Esophagus muscularis mucosa (tissue), 3 donors: ENCODE measurements around the gene COQ10B.

Experiments used
- POLR2A ChIP-seq: fragments of 450-650 bp; IDR thresholded peaks from one replicate; pipeline ENCODE4 v1.6.1; 2017; ENCODE audit warnings: antibody characterized with exemption, moderate library complexity, mild to moderate bottlenecking, low read depth
- POLR2AphosphoS5 ChIP-seq, 2 donors: sonication (generic); formaldehyde crosslinking; IDR thresholded peaks; one replicate each; pipeline ENCODE4 v1.6.1; 2017; ENCODE audit warnings: antibody characterized with exemption in 2 of 2
- TF ChIP-seq, protein P1 (sequence below), 3 experiments: fragments of 200-600 bp in 2 of 3; fragments of 450-650 bp in 1 of 3; sonication (generic) in 2 of 3; IDR thresholded peaks; one replicate each; pipeline ENCODE4 v1.5.1; 2017 to 2019; ENCODE audit warnings: antibody characterized with exemption in 3 of 3, mild to moderate bottlenecking in 2 of 3, moderate library complexity in 1 of 3

DNA sequence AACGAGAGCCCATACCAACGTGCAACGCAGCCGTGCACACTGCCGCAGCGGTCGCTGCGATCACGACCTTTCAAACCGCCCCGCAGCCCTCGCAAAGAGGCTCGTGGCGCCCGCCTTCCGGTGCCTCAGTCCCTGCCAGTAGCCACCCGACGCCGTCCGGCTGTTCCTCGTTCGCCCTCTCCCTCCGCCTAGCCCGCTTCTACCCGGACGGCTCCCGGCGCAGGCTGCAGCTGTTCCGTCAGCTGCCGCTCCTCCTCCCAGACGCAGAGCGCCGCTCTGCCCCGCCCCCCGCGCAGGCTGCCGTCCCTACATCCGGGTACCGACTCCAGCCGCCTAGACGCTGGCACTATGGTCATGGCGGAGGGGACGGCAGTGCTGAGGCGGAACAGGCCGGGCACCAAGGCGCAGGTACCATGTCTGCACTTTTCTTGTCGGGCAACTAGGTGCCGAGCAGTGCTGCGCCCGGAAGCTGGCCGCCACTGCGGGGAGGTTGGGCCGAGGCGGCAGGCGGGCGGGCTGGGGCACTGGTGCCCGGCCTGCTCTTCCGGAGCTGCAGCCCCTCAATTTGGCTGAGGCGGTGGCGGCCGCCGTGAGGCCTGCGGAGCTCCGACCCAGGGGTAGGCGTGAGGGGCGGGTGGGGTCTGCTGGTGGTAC is 62.5 kb downstream of the COQ10B start, which contains the start of gene MOB4:
- TF ChIP-seq POLR2AphosphoS5 (IDR thresholded peaks at IDR 0.05) (peak; percentile 97 to 100), POLR2A (peak; percentile 80)
- TF ChIP-seq, protein P1, sequence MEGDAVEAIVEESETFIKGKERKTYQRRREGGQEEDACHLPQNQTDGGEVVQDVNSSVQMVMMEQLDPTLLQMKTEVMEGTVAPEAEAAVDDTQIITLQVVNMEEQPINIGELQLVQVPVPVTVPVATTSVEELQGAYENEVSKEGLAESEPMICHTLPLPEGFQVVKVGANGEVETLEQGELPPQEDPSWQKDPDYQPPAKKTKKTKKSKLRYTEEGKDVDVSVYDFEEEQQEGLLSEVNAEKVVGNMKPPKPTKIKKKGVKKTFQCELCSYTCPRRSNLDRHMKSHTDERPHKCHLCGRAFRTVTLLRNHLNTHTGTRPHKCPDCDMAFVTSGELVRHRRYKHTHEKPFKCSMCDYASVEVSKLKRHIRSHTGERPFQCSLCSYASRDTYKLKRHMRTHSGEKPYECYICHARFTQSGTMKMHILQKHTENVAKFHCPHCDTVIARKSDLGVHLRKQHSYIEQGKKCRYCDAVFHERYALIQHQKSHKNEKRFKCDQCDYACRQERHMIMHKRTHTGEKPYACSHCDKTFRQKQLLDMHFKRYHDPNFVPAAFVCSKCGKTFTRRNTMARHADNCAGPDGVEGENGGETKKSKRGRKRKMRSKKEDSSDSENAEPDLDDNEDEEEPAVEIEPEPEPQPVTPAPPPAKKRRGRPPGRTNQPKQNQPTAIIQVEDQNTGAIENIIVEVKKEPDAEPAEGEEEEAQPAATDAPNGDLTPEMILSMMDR (IDR thresholded peaks at IDR 0.05) = no peak
